OCI-LY3 (cell line): ENCODE measurements around the gene ZNF385C.
A peak's percentile ranks its signal among the peaks of the same experiment; 100 is the strongest.

ENCODE experiments used
- H2AFZ ChIP-seq: fragments of 200-600, 300-600 bp; shearing (Covaris generic); 2 replicates; pipeline ENCODE4 v1.6.0; 2014; ENCODE audit warnings: antibody characterized with exemption, low read depth, low read length
- H3K27ac ChIP-seq: fragments of 200-600, 300-600 bp; sonication (generic); 2 replicates; pipeline ENCODE4 v1.5.1; 2014; ENCODE audit warnings: mild to moderate bottlenecking, low read length, moderate library complexity, mixed read lengths
- H3K27me3 ChIP-seq: fragments of 200-600, 300-600 bp; sonication (generic); 2 replicates; pipeline ENCODE4 v1.6.1; 2014; ENCODE audit warnings: low read depth, low read length, mixed read lengths
- H3K36me3 ChIP-seq: fragments of 200-600, 300-600 bp; sonication (generic); replicated peaks from 2 replicates; pipeline ENCODE3; 2014; ENCODE audit warnings: low read depth, low read length, mixed read lengths
- H3K4me1 ChIP-seq: fragments of 300-600, 200-600 bp; sonication (generic); 2 replicates; pipeline ENCODE4 v1.6.1; 2014; ENCODE audit warnings: low read length, mixed read lengths
- H3K4me2 ChIP-seq: fragments of 200-600, 300-600 bp; sonication (generic); 2 replicates; pipeline ENCODE4 v1.6.1; 2014; ENCODE audit warnings: low read length, mixed read lengths
- H3K4me3 ChIP-seq: fragments of 300-600, 200-600 bp; sonication (generic); 2 replicates; pipeline ENCODE4 v1.5.1; 2014; ENCODE audit warnings: antibody characterized with exemption, mild to moderate bottlenecking, low read length, moderate library complexity
- H3K79me2 ChIP-seq: fragments of 300-600, 200-600 bp; shearing (Covaris generic); 2 replicates; pipeline ENCODE4 v1.6.1; 2014; ENCODE audit warnings: mild to moderate bottlenecking, low read length, mixed read lengths
- H3K9ac ChIP-seq: fragments of 300-600, 200-600 bp; shearing (Covaris generic); 2 replicates; pipeline ENCODE4 v1.6.0; 2014; ENCODE audit warnings: mild to moderate bottlenecking, low read length, moderate library complexity
- H3K9me3 ChIP-seq: fragments of 200-600, 300-600 bp; shearing (Covaris generic); 2 replicates; pipeline ENCODE4 v1.6.1; 2014; ENCODE audit warnings: low read length, mixed read lengths; ENCODE audit not compliant: insufficient read depth
- H4K20me1 ChIP-seq: fragments of 200-600, 300-600 bp; sonication (generic); 2 replicates; pipeline ENCODE4 v1.6.1; 2016; ENCODE audit warnings: low read length, mixed read lengths; ENCODE audit not compliant: insufficient read depth
- EZH2phosphoT487 ChIP-seq: fragments of 200-600 bp; shearing (Covaris generic); IDR thresholded peaks from 2 replicates; pipeline ENCODE4 v1.6.1; 2018; ENCODE audit warnings: antibody characterized with exemption, mixed run types, low read depth
- TF ChIP-seq, protein P1 (sequence below): fragments of 200-600, 300-600 bp; sonication (generic); IDR thresholded peaks from 2 replicates; pipeline ENCODE4 v1.5.1; 2014; ENCODE audit warnings: antibody characterized with exemption, low read length, low read depth

ZNF385C gene

DNA sequence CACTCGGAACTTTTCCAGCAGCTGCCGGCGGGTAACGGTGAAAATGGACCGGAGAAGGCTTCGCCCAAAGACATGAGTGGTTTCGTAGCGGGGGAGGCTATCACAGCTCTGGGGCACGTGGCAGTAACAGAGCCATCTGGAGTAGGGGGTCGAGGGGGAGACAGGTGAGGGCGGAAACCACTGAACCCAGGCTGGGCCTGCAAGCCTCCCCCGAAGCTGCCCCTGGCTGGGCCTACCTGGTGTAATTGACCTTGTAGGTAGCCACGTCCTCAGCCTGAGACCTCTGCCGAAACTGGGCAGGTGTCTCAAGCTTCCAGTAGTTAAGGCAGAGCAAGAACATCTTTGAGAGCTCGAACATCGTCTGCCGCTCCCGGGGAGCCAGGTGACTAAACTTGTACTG lies 21.0 kb upstream of the ZNF385C start:
- no peaks in the 10 kb centered on the region for H4K20me1 ChIP-seq
- H3K27ac ChIP-seq = no peak overlapping the region
- no peaks in the 10 kb centered on the region for H3K9me3 ChIP-seq
- H3K4me3 ChIP-seq = no peak overlapping the region
- peaks cover 21% of the 10 kb centered on the region for H3K36me3 ChIP-seq
- H3K27me3 ChIP-seq = no peaks in the 10 kb centered on the region
- peaks cover 43% of the 10 kb centered on the region for H3K4me1 ChIP-seq
- H3K9ac ChIP-seq = no peak overlapping the region
- 0 out of 2 replicates have a peak, but pooled peaks cover 4% of the 10 kb centered on the region for H3K79me2 ChIP-seq
- H2AFZ ChIP-seq = no peak overlapping the region
- H3K4me2 ChIP-seq = no peak overlapping the region
- TF ChIP-seq, protein P1, sequence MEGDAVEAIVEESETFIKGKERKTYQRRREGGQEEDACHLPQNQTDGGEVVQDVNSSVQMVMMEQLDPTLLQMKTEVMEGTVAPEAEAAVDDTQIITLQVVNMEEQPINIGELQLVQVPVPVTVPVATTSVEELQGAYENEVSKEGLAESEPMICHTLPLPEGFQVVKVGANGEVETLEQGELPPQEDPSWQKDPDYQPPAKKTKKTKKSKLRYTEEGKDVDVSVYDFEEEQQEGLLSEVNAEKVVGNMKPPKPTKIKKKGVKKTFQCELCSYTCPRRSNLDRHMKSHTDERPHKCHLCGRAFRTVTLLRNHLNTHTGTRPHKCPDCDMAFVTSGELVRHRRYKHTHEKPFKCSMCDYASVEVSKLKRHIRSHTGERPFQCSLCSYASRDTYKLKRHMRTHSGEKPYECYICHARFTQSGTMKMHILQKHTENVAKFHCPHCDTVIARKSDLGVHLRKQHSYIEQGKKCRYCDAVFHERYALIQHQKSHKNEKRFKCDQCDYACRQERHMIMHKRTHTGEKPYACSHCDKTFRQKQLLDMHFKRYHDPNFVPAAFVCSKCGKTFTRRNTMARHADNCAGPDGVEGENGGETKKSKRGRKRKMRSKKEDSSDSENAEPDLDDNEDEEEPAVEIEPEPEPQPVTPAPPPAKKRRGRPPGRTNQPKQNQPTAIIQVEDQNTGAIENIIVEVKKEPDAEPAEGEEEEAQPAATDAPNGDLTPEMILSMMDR = no peak
- no peak for TF ChIP-seq EZH2phosphoT487

DNA sequence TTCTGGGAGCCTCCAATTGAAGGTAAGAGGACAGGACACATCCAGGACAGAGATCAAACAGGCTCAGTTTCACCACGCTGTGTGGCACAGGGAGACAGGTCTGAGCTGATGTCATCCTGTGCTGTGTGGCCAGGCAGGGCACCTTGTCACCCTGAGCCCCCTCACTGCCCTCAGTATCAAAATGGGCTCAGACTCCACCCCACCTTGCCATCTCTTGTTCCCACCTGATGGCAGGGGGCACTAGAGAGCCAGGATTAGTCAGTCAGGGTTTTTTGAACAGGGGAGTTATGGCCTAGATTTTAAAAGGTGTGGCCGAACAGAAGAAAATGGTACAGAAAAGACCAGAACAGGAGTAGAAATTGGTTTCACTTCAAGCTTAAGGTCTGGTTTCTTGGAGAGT lies 20.3 kb upstream of the ZNF385C start:
- Histone ChIP-seq H3K27ac (no peak overlapping the region), H3K4me3 (no peak overlapping the region), H3K79me2 (0 out of 2 replicates have a peak, but pooled peaks cover 4% of the 10 kb centered on the region), H3K9me3 (no peaks in the 10 kb centered on the region), H3K4me2 (no peak overlapping the region), H4K20me1 (no peaks in the 10 kb centered on the region), H2AFZ (no peak overlapping the region), H3K9ac (no peak overlapping the region), H3K36me3 (peaks cover 20% of the 10 kb centered on the region), H3K27me3 (no peaks in the 10 kb centered on the region), H3K4me1 (peaks cover 45% of the 10 kb centered on the region)
- TF ChIP-seq EZH2phosphoT487 = no peak
- TF ChIP-seq, protein P1 = peak; percentile 74

DNA sequence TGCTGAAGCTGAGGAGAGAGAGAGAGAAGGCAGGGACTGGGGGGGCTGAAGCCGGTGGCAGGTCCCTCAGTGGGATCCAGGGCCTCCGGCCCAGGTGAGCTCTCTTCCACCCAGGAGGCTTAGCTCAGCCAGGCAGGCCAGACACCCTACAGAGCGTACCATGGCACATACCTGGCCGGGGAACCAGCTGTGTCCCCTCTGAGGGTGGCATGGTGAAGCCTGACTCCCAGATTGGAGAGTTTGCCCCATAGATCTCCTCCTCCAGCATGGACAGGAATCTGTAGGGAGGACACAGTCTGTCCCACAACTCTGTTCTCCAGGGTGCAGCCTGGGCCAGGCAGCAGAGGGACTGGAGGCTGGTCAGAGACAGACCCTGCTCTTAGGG lies 19.8 kb upstream of the ZNF385C start:
- no peaks in the 10 kb centered on the region for H3K9me3 ChIP-seq
- no peaks in the 10 kb centered on the region for H4K20me1 ChIP-seq
- TF ChIP-seq EZH2phosphoT487 = no peak
- TF ChIP-seq, protein P1 = no peak
- no peak overlapping the region for H2AFZ ChIP-seq
- H3K4me1 ChIP-seq = peaks cover 49% of the 10 kb centered on the region
- no peak overlapping the region for H3K27ac ChIP-seq
- H3K27me3 ChIP-seq = no peaks in the 10 kb centered on the region
- peaks cover 22% of the 10 kb centered on the region for H3K36me3 ChIP-seq
- no peak overlapping the region for H3K4me3 ChIP-seq
- H3K9ac ChIP-seq = no peak overlapping the region
- 0 out of 2 replicates have a peak, but pooled peaks cover 4% of the 10 kb centered on the region for H3K79me2 ChIP-seq
- no peak overlapping the region for H3K4me2 ChIP-seq

DNA sequence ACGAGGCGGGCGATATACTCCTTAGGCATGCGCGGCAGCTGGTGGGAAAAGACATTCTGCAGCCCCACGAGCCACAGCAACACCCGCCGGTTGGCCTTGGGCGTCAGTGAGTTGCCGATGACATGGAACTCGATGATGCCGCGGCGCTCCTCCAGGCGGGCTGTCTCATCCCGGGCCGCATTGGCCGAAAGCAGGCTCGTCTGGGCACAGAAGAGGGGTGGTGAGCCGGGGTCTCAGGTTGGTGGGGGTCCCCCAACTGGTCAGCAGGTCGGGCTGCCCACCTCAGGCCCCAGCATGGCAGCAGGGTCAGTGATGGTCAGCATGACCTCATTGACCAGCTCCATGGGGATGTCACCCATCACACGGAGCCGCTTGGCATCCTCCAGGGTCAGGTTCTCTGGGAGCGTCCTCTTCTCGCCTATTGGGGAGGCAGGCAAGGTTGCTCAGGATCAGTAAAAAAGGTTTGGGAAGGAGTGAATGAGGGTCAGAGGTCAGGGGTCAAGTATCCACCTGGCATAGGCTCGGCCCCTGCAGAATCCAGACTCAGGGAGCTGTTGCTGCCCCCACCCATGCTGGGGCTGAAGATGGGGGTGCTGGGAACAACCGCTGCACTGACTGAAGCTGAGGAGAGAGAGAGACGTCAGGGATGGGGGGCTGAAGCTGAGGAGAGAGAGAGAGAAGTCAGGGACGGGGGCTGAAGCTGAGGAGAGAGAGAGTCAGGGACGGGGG lies 19.3 kb upstream of the ZNF385C start:
- no peak overlapping the region for H3K27ac ChIP-seq
- H3K4me3 ChIP-seq = no peak overlapping the region
- H3K36me3 ChIP-seq = peaks cover 18% of the 10 kb centered on the region
- H3K9me3 ChIP-seq = no peaks in the 10 kb centered on the region
- peaks cover 54% of the 10 kb centered on the region for H3K4me1 ChIP-seq
- no peak overlapping the region for H3K9ac ChIP-seq
- no peaks in the 10 kb centered on the region for H4K20me1 ChIP-seq
- no peak overlapping the region for H3K4me2 ChIP-seq
- 0 out of 2 replicates have a peak, but pooled peaks cover 4% of the 10 kb centered on the region for H3K79me2 ChIP-seq
- H3K27me3 ChIP-seq = no peaks in the 10 kb centered on the region
- H2AFZ ChIP-seq = no peak overlapping the region
- TF ChIP-seq EZH2phosphoT487 = no peak
- TF ChIP-seq, protein P1 = no peak
